ENCODE measurements around the gene RAMACL. TPM values are rescaled to one million over a fixed set of nuclear protein-coding genes. Genes with fewer than 3 reads are reported as not detected.
A peak's percentile ranks its signal among the peaks of the same experiment; 100 is the strongest.

Gene RAMACL
- total and polyA plus RNA-seq, 7 donors = 0.34 to 3.0 (median 1.4) TPM; not detected in 2

DNA sequence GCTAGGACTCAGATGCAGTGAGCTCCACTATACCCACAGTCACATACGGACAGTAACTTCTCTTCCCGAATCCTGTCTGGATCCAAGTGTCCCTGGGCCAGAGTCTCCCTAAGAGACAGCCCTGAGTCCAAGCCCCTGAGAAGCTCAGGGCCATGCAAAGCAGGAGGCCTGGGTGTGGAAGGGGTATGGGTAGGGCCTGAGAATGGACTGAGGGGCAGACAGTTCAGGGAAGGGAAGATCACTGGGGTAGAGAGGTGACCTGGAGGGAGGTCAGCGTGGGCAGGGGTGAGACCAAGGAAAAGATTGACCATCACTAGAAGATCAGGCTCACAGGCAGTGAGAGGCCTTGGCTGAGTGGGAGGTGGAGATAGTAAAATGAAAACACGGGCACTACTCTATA is 31.8 kb upstream of the RAMACL start:
- no peak for TF ChIP-seq EP300 (IDR thresholded peaks at IDR 0.05)
- TF ChIP-seq POLR2AphosphoS5 (IDR thresholded peaks at IDR 0.05) = no peak
- no peak for TF ChIP-seq POLR2A (IDR thresholded peaks at IDR 0.05)
- TF ChIP-seq, protein P1, sequence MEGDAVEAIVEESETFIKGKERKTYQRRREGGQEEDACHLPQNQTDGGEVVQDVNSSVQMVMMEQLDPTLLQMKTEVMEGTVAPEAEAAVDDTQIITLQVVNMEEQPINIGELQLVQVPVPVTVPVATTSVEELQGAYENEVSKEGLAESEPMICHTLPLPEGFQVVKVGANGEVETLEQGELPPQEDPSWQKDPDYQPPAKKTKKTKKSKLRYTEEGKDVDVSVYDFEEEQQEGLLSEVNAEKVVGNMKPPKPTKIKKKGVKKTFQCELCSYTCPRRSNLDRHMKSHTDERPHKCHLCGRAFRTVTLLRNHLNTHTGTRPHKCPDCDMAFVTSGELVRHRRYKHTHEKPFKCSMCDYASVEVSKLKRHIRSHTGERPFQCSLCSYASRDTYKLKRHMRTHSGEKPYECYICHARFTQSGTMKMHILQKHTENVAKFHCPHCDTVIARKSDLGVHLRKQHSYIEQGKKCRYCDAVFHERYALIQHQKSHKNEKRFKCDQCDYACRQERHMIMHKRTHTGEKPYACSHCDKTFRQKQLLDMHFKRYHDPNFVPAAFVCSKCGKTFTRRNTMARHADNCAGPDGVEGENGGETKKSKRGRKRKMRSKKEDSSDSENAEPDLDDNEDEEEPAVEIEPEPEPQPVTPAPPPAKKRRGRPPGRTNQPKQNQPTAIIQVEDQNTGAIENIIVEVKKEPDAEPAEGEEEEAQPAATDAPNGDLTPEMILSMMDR (IDR thresholded peaks at IDR 0.05) = no peak
- no peak overlapping the region for H3K4me3 ChIP-seq
- peak overlapping the region in 2 of 4 donors; percentile 78 to 81 for H3K27ac ChIP-seq
- H3K27me3 ChIP-seq = no peaks in the 10 kb centered on the region
- peaks cover 0 to 74% (median 45%) of the 10 kb centered on the region in 4 donors for H3K4me1 ChIP-seq
- no peaks in the 10 kb centered on the region for H3K36me3 ChIP-seq
- no peak for DNase-seq
- H3K9me3 ChIP-seq = no peaks in the 10 kb centered on the region
- intact Hi-C loops (cut with DNase I) = no loop called here
- 94% methylated on average over 4 of the region's 4 CpGs for WGBS, 2 donors

DNA sequence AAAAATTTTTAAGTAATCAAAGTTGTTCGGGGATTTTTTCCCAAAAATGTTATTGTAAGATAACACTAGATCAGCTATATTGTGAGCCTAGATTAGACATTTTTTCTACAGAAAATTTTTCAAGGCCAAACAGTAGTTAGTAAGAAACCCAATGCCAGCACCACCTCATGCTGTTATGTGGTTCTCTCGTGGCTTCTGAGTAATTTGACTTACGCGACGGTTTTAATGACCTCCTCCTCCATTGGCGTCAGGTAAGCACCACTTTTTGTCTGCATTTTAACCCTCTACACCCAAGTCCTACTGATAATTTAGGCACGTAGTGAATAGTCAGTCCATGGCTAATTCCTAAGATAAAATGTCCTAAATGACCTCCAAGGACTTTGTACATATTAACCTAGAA is 30.9 kb upstream of the RAMACL start:
- no peaks in the 10 kb centered on the region for H3K36me3 ChIP-seq
- no peaks in the 10 kb centered on the region for H3K9me3 ChIP-seq
- no peaks in the 10 kb centered on the region for H3K27me3 ChIP-seq
- no peak overlapping the region for H3K27ac ChIP-seq
- WGBS, 2 donors = 87 to 90% methylated on average over 7 of the region's 7 CpGs
- TF ChIP-seq, protein P1 (IDR thresholded peaks at IDR 0.05) = no peak
- TF ChIP-seq POLR2A (IDR thresholded peaks at IDR 0.05) (no peak), POLR2AphosphoS5 (IDR thresholded peaks at IDR 0.05) (no peak), EP300 (IDR thresholded peaks at IDR 0.05) (no peak)
- no peak for DNase-seq
- intact Hi-C loops (cut with DNase I) = no loop called here
- H3K4me1 ChIP-seq = peaks cover 0 to 79% (median 51%) of the 10 kb centered on the region in 4 donors
- no peak overlapping the region for H3K4me3 ChIP-seq

DNA sequence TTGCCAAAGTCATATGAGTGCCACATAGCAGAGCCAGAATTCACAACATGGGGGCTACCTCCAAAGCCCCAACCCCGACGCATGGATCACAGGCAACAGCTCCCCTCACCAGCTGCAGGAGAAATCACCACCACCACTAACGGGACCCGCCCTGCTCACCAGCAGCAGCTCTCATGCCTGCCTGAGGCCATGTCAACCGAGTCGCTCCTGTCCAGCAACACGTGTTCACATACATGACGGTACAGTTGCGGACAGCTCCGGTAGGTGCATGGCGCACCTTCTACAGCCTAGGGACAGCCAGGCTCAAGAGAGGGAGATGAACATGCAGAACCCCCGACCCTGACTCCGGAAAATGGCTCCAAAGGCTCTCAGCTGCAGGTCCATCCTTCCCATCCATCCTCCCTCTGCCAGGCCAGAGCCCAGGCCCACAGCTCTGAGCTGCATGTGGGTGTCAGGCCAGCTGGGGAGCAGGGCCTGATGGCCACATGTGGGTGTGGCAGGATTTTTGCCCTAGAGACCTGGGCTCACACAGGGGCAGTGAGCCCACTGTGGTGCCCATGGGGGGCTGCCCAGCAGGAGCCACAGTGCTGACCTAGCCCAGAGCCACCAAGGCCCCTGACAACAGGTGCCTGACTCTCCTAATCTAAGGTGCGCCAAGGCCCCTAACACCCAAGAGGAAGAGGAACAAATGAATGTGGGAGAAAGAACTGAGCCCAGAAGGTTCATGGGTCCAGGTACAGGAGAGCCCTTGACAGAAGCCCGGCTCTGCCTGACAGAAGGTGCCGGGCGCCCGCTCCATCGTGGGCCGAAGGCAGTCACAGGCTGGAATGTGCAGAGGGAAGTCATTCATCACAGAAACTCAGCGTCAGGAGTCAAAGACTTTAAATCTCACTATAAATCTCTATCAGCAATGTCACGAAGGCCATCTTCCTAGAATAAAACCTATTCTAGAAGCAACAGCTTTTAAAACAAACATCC is 30.1 kb upstream of the RAMACL start:
- TF ChIP-seq POLR2A (IDR thresholded peaks at IDR 0.05) (no peak), EP300 (IDR thresholded peaks at IDR 0.05) (no peak), POLR2AphosphoS5 (IDR thresholded peaks at IDR 0.05) (no peak)
- TF ChIP-seq, protein P1 (IDR thresholded peaks at IDR 0.05) = no peak
- no peaks in the 10 kb centered on the region for H3K9me3 ChIP-seq
- peaks cover 0 to 82% (median 51%) of the 10 kb centered on the region in 4 donors for H3K4me1 ChIP-seq
- H3K36me3 ChIP-seq = no peaks in the 10 kb centered on the region
- DNase-seq = no peak
- intact Hi-C loops (cut with DNase I) = no loop called here
- peak overlapping the region in 1 of 4 donors; percentile 52 for H3K27ac ChIP-seq
- H3K27me3 ChIP-seq = no peaks in the 10 kb centered on the region
- 95% methylated on average over 22 of the region's 22 CpGs for WGBS, 2 donors
- H3K4me3 ChIP-seq = no peak overlapping the region

DNA sequence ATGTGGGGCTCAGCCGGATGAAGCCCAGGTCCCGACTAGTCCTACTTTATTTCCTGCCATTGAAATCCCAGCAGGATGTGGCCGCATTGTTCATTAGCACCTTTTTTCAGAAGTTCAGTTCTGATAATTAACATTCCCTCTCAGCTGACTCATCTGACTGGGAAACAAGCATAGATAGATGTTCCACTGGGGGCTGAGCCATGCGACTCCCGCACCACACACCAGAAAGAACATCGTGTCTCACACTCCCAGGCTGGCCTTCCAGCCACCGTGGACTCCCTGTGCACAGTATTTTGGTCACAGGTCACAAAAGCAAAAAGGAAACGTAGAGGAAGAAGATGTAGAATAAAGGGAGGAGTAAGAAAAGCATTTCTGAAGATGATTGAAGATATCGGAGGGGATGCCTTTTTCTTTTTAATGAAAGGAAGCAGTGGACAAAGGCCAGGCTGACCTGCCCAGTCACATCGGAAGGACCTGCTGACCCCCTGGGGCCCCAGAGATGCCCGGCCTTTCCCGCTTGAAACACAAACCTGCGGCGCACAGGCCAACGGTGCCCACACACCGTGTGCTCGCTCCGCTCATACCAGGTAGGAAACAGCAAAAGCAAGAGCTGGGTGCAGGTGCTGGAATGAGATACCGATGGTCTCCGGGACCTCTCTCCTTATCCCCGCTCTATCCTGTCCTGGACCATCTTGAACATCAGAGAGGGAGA is 28.7 kb upstream of the RAMACL start:
- H3K27ac ChIP-seq = peak overlapping the region in 3 of 4 donors; percentile 37 to 65 (median 52)
- TF ChIP-seq POLR2AphosphoS5 (IDR thresholded peaks at IDR 0.05) (peak in 2 of 4 donors; percentile 53 to 56), EP300 (IDR thresholded peaks at IDR 0.05) (peak in 2 of 4 donors; percentile 17 to 39), POLR2A (IDR thresholded peaks at IDR 0.05) (no peak)
- TF ChIP-seq, protein P1 (IDR thresholded peaks at IDR 0.05) = no peak
- intact Hi-C loops (cut with DNase I) = no loop called here
- 91 to 93% methylated on average over 21 of the region's 21 CpGs for WGBS, 2 donors
- DNase-seq = no peak
- peaks cover 0 to 69% (median 37%) of the 10 kb centered on the region in 4 donors for H3K4me1 ChIP-seq
- no peaks in the 10 kb centered on the region for H3K36me3 ChIP-seq
- H3K27me3 ChIP-seq = no peaks in the 10 kb centered on the region
- H3K9me3 ChIP-seq = no peaks in the 10 kb centered on the region
- H3K4me3 ChIP-seq = no peak overlapping the region

Measured in sigmoid colon (tissue), 7 donors.